HG02884 (cell line): Measurements from ENCODE around the gene SMPDL3B.
"Not testable (repeated sequence)": the region's sequence is repeated elsewhere in the genome, so short reads cannot be mapped to it uniquely, and the experiment has no call there.

Experiments
- ATAC-seq: cut with Tn5 transposase; IDR thresholded peaks from one replicate; pipeline ENCODE4 v1.9.1; 2021; ENCODE audit warnings: mild to moderate bottlenecking, moderate library complexity; ENCODE audit not compliant: unreplicated experiment

Gene SMPDL3B

GRCh38 chr1:27967884-27968466 lies 33.2 kb downstream of the SMPDL3B start:
- no peak for ATAC-seq

GRCh38 chr1:27968692-27969091 lies 33.9 kb downstream of the SMPDL3B start:
- no peak for ATAC-seq

GRCh38 chr1:27970401-27970800 lies 35.6 kb downstream of the SMPDL3B start:
- no peak for ATAC-seq

DNA sequence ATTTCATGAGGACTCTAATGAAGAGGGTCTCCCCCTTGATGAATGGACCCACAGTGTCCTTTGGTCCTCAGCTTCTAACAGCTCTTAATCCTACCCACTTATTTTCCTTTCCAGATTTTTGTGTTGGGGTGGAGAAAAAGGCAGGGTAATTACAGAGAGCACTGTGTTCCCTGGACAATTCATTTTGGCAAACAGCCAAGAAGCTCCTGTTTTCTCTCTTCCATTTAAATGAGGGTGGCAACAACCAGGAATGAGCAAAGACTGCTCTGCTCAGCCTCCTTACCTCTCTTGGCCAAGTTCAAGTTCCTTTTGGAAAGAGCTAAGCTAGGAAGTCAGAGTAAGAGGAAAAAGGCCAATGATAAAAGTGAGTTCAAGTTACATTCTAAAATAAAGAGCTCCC lies 36.9 kb downstream of the SMPDL3B start:
- no peak for ATAC-seq

GRCh38 chr1:27972141-27972540 lies 37.3 kb downstream of the SMPDL3B start:
- no peak for ATAC-seq

DNA sequence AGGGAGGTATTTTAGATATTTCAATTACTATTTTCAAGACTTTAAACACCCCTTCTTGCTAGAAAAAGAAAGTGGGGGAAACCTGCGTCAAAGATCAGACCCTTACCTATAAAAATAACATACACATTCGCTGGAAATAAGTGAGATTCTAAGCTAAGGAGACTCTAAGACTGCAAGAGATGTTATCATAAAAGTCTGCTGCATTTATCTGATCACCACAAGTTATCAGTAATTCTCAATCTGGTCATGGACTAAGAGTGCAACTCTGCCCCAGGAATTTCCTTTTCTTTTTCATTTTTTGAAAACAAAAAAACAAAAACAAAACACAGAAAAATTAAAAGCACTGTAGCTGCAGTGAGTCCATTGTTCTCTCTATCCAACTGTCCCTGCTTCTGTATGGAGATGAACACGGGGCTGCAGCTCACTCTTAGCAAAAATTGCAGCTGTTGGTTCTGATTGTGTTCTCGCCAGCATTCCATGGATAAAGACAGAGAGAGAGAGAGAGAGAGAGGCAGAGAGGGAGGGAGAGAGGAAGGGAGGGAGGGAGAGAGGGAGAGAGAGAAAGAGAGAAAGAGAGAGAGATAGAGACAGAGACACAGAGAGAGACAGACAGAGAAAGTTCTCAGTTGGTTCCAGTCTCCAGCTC lies 39.1 kb downstream of the SMPDL3B start:
- no peak for ATAC-seq

- no peak for ATAC-seq
These were observed 39.6 kb downstream of the SMPDL3B start for GRCh38 chr1:27974417-27974781.

- ATAC-seq, result no peak
These were observed 44.5 kb downstream of the SMPDL3B start for GRCh38 chr1:27979151-27979858.

- no peak for ATAC-seq
These were observed 45.0 kb downstream of the SMPDL3B start for GRCh38 chr1:27979859-27980201.

DNA sequence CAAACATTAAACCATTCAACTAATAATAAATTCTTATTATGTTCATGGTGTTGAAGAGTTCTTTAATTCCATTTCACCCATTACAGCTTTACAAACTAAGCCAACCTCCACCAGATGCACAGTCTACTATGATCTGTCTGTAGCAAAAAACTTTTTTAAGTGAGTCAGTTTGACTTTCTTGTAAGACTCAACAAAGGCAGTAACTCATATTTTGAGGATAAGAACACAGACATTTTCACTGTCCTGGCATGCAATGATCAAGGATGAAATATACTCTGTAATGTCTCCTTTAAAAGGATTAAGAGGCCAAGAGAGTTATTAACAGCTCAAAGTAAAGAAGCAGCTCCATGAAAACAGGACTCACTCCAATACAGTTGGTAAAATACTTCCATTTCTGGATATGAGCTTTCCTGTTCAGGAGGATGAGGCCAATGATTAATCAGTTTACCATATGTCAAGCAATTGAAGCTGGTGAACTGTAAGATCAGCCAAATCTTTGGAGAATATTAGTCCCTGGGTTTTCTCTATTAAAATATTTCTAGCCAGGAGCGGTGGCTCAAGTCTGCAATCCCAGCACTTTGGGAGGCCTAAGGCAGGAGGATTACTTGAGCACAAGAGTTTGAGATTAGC lies 45.5 kb downstream of the SMPDL3B start:
- no peak for ATAC-seq

- ATAC-seq, result no peak
These were observed 46.3 kb downstream of the SMPDL3B start for GRCh38 chr1:27981145-27981544.

DNA sequence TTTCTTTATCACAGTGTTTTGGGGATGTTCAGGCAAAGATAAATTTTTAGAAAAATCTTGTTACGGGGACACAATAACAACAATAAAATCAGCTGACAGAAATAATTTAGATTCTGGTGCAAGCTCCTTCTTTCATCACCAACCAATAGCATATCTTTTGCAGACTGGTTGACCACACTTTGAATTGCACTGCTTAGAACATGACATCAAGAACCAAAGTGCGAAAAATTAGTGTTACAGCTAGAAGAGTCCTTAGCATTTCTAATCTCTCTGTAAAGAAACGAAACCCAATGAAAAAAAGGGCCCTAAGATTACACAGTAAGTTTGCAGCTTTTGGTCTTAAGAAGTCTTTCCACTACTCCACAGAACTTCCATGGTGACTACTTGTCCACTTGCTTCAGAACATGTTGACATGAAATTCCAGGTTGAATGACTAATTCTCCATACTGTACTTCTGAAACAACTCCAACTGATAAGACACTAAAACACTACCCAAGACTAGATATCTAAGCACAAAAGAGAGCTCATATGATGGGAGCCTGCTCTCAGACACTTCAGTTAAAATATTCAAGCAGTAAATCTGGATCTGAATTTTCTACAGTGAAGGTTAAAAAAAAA lies 56.2 kb downstream of the SMPDL3B start:
- ATAC-seq, result no peak

DNA sequence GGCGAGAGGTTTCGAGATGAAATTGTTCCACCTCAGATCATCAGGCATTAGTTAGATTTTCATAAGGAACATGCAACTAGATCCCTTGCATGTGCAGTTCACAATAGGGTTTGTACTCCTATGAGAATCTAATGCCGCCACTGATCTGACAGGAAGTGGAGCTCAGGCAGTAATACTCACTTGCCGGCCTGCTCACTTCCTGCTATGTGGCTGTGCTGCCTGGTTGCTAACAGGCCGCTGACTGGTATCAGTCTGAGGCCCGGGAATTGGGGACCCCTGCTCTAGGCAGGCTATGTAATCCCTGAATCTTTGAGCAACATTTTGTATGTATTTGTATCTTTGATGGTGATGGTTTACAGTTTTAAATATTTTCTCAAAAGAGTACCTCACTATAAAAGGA lies 57.5 kb downstream of the SMPDL3B start:
- no peak for ATAC-seq

DNA sequence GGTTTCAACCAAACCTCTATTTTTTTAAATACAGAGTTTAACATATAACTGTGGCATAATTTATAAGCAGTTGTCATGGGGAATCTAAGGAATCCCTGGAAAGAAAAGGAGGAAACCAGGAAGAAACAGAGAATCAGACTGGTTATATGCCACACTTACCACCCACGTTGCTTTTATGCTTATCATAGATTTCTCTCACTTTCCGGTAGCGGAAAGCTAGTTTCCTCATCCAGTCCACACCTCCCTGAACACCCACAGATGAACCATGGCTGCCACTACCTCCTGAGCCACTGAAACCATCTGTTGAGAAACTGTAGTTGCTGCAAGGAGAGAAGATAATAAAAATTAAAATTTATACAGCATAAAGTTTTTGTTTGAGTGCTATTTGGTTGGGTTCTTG lies 58.4 kb downstream of the SMPDL3B start:
- no peak for ATAC-seq

DNA sequence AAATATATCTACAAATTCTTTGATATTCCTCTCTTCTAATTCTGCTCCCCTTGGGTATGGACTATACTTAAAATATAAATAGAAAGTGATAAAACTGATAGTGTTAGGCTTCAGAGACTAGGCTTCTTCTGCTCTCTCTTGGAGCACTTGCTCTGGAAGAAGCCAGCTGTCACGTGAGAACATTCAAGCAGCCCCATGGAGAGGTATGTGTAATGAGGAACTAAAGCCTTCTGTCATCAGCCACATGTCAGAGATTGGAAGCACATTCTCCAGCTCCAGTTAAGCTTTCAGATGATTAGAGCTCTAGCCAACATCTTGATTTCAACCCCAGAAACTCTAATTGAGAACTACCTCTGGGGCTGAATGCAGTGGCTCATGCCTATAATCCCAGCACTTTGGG lies 59.3 kb downstream of the SMPDL3B start:
- no peak for ATAC-seq

DNA sequence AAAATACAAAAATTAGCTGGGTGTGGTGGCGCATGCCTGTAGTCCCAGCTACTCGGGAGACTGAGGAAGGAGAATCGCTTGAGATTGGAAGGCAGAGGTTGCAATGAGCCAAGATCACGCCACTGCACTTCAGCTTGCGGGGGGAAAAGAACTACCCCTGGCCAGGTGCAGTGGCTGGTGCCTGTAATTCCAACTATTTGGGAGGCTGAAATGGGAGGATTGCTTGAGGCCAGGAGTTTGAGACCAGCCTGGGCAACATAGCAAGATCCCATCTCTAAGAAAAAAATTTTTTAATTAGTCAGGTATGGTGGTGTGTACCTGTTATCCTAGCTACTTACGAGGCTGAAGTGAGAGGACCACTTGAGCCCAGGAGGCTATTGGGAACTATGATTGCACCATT lies 59.7 kb downstream of the SMPDL3B start:
- not testable (repeated sequence) for ATAC-seq

- ATAC-seq, result no peak
These were observed 64.3 kb downstream of the SMPDL3B start for GRCh38 chr1:27999055-27999454.

GRCh38 chr1:28002600-28002999 lies 67.8 kb downstream of the SMPDL3B start:
- ATAC-seq, result no peak

- not testable (repeated sequence) for ATAC-seq
These were observed 68.3 kb downstream of the SMPDL3B start for GRCh38 chr1:28003117-28003516.
